Stomach (tissue), 9 donors: ENCODE results near the gene COL19A1. TPM values are rescaled to one million over a fixed set of nuclear protein-coding genes. Genes with fewer than 3 reads are reported as not detected.

ENCODE experiments used
- DNase-seq, 2 donors: peaks; one replicate each; pipeline versions ENCODE4 v3.0.0 to v3.0.0-alpha.2; 2013 to 2019
- H3K27ac ChIP-seq, 5 donors: fragments of 200-600 bp in 4 of 5; sonication (generic) in 4 of 5; one replicate each; pipeline ENCODE4 v1.5.1; 2013 to 2019; ENCODE audit warnings: mild to moderate bottlenecking in 1 of 5, moderate library complexity in 1 of 5
- H3K27me3 ChIP-seq, 3 donors: fragments of 200-600 bp; sonication (generic); one replicate each; pipeline ENCODE4 v1.5.1; 2017 to 2019; ENCODE audit warnings: mixed run types in 1 of 3
- H3K36me3 ChIP-seq, 4 donors: fragments of 200-600 bp; sonication (generic); 1 replicate in 3 of 4; 2 replicates in 1 of 4; pipeline ENCODE4 v1.5.1; 2016 to 2019
- H3K4me1 ChIP-seq, 4 donors: fragments of 200-600 bp; sonication (generic); one replicate each; pipeline ENCODE4 v1.5.1; 2016 to 2019
- H3K4me3 ChIP-seq, 4 donors: fragments of 200-600 bp; sonication (generic) in 3 of 4; one replicate each; pipeline ENCODE4 v1.5.1; 2016 to 2019; ENCODE audit warnings: mild to moderate bottlenecking in 1 of 4
- H3K9me3 ChIP-seq, 4 donors: fragments of 200-600 bp; sonication (generic); one replicate each; pipeline ENCODE4 v1.5.1; 2016 to 2019
- CTCF ChIP-seq, 7 experiments: fragments of 450-650 bp in 4 of 7; fragments of 200-600 bp in 3 of 7; sonication (generic) in 3 of 7; IDR thresholded peaks; one replicate each; pipeline ENCODE4 v1.5.1; 2016 to 2019; ENCODE audit warnings: antibody characterized with exemption in 7 of 7, control low read depth in 2 of 7, mild to moderate bottlenecking in 1 of 7
- EP300 ChIP-seq: sonication (generic); formaldehyde crosslinking; IDR thresholded peaks from one replicate; pipeline ENCODE4 v1.6.1; 2017; ENCODE audit warnings: antibody characterized with exemption
- POLR2A ChIP-seq, 4 donors: fragments of 450-650 bp; IDR thresholded peaks; one replicate each; pipeline ENCODE4 v1.6.1; 2016; ENCODE audit warnings: antibody characterized with exemption in 4 of 4, control low read depth in 2 of 4, mild to moderate bottlenecking in 1 of 4, moderate library complexity in 1 of 4
- POLR2AphosphoS5 ChIP-seq, 3 donors: sonication (generic); formaldehyde crosslinking; IDR thresholded peaks; one replicate each; pipeline ENCODE4 v1.6.1; 2016; ENCODE audit warnings: antibody characterized with exemption in 3 of 3
- WGBS, 5 donors: extraction: QIAGEN DNeasy Blood & Tissue Kit in 3 of 5; methylation state at CpG; one replicate each; pipeline versions ENCODE4 v1.1.5 to v1.1.7; 2013 to 2018; 5-methylcytosine and 5-hydroxymethylcytosine counted together
- intact Hi-C: fragments of 100-400 bp; cut with DNase I; formaldehyde crosslinking; loops from one replicate; pipeline ENCODE4 v1.15.1; 2023; ENCODE audit warnings: low total_unique reads
- polyA plus RNA-seq, 3 donors: library from polyadenylated mRNA; stranded (reverse); fragments of 200-250 nt; gene quantifications; one replicate each; pipeline ENCODE4 v1.2.3, GENCODE V29; 2013
- total RNA-seq, 5 donors: library from RNA; depleted of rRNA; stranded (reverse); fragments of >200 nt; gene quantifications; one replicate each; pipeline versions ENCODE4 v1.1.0 to v1.2.3, GENCODE V29; 2014 to 2016
- donor health status: healthy with polysubstance abuse.
- donor health status: Bipolar disorder and iron deficiency.
- donor health status: healthy.

The COL19A1 gene
- total and polyA plus RNA-seq, 8 donors, result 0.13 to 13.4 (median 2.5) TPM; not detected in 3

- H3K4me3 ChIP-seq, result no peak overlapping the region
- no peak overlapping the region for H3K27ac ChIP-seq
- H3K4me1 ChIP-seq, result peaks cover 0 to 11% (median 0%) of the 10 kb centered on the region in 4 donors
- H3K27me3 ChIP-seq, result no peaks in the 10 kb centered on the region
- H3K9me3 ChIP-seq, result no peaks in the 10 kb centered on the region
- TF ChIP-seq EP300 (no peak), POLR2A (IDR thresholded peaks at IDR 0.05) (no peak), CTCF (IDR thresholded peaks at IDR 0.05) (no peak), POLR2AphosphoS5 (IDR thresholded peaks at IDR 0.05) (no peak)
- 33 to 48% (median 36%) methylated on average over 1 of the region's 1 CpG for WGBS, 5 donors
- intact Hi-C loops, result no loop called here
- DNase-seq, result no peak
- H3K36me3 ChIP-seq, result no peaks in the 10 kb centered on the region
These were observed 270.6 kb downstream of the COL19A1 start for GRCh38 chr6:70136996-70137395.

- DNase-seq, result no peak
- Histone ChIP-seq H3K27ac (no peak overlapping the region), H3K4me1 (peaks cover 0 to 2% (median 0%) of the 10 kb centered on the region in 4 donors), H3K27me3 (no peaks in the 10 kb centered on the region), H3K4me3 (no peak overlapping the region), H3K36me3 (peaks cover 0 to 7% (median 0%) of the 10 kb centered on the region in 4 donors), H3K9me3 (no peaks in the 10 kb centered on the region)
- intact Hi-C loops, result no loop called here
- 46 to 61% (median 57%) methylated on average over 2 of the region's 2 CpGs for WGBS, 5 donors
- TF ChIP-seq CTCF (IDR thresholded peaks at IDR 0.05) (no peak), EP300 (no peak), POLR2AphosphoS5 (IDR thresholded peaks at IDR 0.05) (no peak), POLR2A (IDR thresholded peaks at IDR 0.05) (no peak)
These were observed 274.1 kb downstream of the COL19A1 start for GRCh38 chr6:70140496-70140895.

GRCh38 chr6:70142034-70142433 is 275.7 kb downstream of the COL19A1 start:
- Histone ChIP-seq H3K27ac (no peak overlapping the region), H3K9me3 (no peaks in the 10 kb centered on the region), H3K27me3 (no peaks in the 10 kb centered on the region), H3K4me1 (no peaks in the 10 kb centered on the region), H3K36me3 (peaks cover 0 to 7% (median 0%) of the 10 kb centered on the region in 4 donors), H3K4me3 (no peak overlapping the region)
- DNase-seq, result no peak
- TF ChIP-seq POLR2AphosphoS5 (IDR thresholded peaks at IDR 0.05) (no peak), EP300 (no peak), POLR2A (IDR thresholded peaks at IDR 0.05) (no peak), CTCF (IDR thresholded peaks at IDR 0.05) (no peak)
- 64 to 74% (median 71%) methylated on average over 4 of the region's 4 CpGs for WGBS, 5 donors
- intact Hi-C loops, result no loop called here

GRCh38 chr6:70145178-70145577 is 278.8 kb downstream of the COL19A1 start:
- H3K9me3 ChIP-seq, result no peaks in the 10 kb centered on the region
- intact Hi-C loops, result no loop called here
- TF ChIP-seq EP300, result no peak
- TF ChIP-seq POLR2AphosphoS5 (IDR thresholded peaks at IDR 0.05), result no peak
- no peak for TF ChIP-seq CTCF (IDR thresholded peaks at IDR 0.05)
- 79 to 89% (median 81%) methylated on average over 2 of the region's 2 CpGs for WGBS, 5 donors
- DNase-seq, result no peak
- H3K27me3 ChIP-seq, result no peaks in the 10 kb centered on the region
- no peak overlapping the region for H3K4me3 ChIP-seq
- H3K27ac ChIP-seq, result no peak overlapping the region
- H3K36me3 ChIP-seq, result peaks cover 0 to 7% (median 0%) of the 10 kb centered on the region in 4 donors
- no peaks in the 10 kb centered on the region for H3K4me1 ChIP-seq
